AG04450 (cell line): ENCODE results near the gene MICAL3. TPM values are rescaled to one million over a fixed set of nuclear protein-coding genes. Genes with fewer than 3 reads are reported as not detected.

Experiments used
- CTCF ChIA-PET: fragments of 300-600, 350-600 bp; formaldehyde crosslinking; extraction: SDS; loops from one replicate; lab custom pipeline; 2022; ENCODE audit warnings: antibody characterized with exemption, inconsistent platforms; lab: Charles Lee
- POLR2A ChIA-PET: fragments of 350-600 bp; formaldehyde crosslinking; extraction: SDS; loops from one replicate; lab custom pipeline; 2021; ENCODE audit warnings: antibody characterized with exemption, inconsistent platforms; lab: Yijun Ruan, JAX
- DNase-seq: peaks from one replicate; pipeline ENCODE4 v3.0.0-alpha.2; 2011; ENCODE audit warnings: low read depth, low spot score
- H3K27ac ChIP-seq: one replicate; pipeline ENCODE4 v1.5.1; 2012; ENCODE audit warnings: low read depth, low read length, control low read depth
- H3K27me3 ChIP-seq: one replicate; pipeline ENCODE4 v1.6.0; 2012; ENCODE audit warnings: low read length; ENCODE audit not compliant: control insufficient read depth, insufficient read depth
- H3K4me3 ChIP-seq: 2 replicates; pipeline ENCODE4 v1.5.1; 2011; ENCODE audit warnings: mild to moderate bottlenecking, low read depth, low read length, control low read depth
- H3K9me3 ChIP-seq: 2 replicates; pipeline ENCODE4 v1.5.1; 2012; ENCODE audit warnings: low read length; ENCODE audit not compliant: control insufficient read depth, insufficient read depth
- polyA plus RNA-seq: library from polyadenylated mRNA; depleted of rRNA; stranded (reverse); fragments of >200 nt; gene quantifications from 2 replicates; pipeline ENCODE4 v1.2.3, GENCODE V29; 2011
- TF ChIP-seq, protein P1 (sequence below): IDR thresholded peaks from 2 replicates; pipeline ENCODE4 v1.5.1; 2011; ENCODE audit warnings: low read depth, low read length, control low read depth, inconsistent platforms

The MICAL3 gene
- polyA plus RNA-seq, 1 experiment = 17.8 TPM

DNA sequence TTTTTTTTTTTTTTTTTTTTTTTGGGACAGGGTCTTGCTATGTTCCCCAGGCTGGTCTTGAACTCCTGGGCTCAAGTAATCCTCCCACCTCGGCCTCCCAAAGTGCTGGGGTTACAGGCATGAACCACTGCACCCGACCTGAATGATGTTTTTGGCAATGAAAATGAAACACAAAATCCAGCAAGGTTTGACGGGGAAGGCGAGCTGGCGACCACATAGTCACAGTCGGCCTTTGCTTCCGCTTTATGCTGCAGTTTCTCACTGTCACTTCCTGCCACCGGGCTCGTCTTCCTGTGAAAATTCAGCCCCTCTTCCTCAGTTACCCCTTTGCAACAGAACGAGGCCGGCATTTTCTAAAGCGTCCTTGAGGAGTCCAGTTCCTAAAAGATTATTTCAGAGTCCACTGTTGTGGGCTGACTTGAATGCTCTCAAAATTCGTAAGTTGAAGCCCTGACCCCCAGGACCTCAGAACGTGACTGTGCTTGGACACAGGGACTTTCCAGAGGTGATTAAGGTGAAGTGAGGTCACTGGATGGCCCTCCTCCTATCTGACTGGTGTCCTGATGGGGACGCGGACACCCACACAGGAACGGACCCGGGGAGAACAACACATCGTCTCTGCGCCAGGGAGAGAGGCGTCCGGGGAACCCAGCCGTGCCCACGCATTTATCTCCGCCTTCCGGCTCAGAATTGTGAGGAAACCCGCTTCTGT, 247.2 kb downstream of the MICAL3 start:
- TF ChIP-seq, protein P1, sequence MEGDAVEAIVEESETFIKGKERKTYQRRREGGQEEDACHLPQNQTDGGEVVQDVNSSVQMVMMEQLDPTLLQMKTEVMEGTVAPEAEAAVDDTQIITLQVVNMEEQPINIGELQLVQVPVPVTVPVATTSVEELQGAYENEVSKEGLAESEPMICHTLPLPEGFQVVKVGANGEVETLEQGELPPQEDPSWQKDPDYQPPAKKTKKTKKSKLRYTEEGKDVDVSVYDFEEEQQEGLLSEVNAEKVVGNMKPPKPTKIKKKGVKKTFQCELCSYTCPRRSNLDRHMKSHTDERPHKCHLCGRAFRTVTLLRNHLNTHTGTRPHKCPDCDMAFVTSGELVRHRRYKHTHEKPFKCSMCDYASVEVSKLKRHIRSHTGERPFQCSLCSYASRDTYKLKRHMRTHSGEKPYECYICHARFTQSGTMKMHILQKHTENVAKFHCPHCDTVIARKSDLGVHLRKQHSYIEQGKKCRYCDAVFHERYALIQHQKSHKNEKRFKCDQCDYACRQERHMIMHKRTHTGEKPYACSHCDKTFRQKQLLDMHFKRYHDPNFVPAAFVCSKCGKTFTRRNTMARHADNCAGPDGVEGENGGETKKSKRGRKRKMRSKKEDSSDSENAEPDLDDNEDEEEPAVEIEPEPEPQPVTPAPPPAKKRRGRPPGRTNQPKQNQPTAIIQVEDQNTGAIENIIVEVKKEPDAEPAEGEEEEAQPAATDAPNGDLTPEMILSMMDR = no peak
- ChIA-PET CTCF (no interaction called here), POLR2A (no interaction called here)
- H3K27ac ChIP-seq = no peak overlapping the region
- H3K9me3 ChIP-seq = peaks cover 5% of the 10 kb centered on the region; the same call in 1 of the 2 replicates
- no peaks in the 10 kb centered on the region for H3K27me3 ChIP-seq
- H3K4me3 ChIP-seq = no peak overlapping the region
- no peak for DNase-seq

DNA sequence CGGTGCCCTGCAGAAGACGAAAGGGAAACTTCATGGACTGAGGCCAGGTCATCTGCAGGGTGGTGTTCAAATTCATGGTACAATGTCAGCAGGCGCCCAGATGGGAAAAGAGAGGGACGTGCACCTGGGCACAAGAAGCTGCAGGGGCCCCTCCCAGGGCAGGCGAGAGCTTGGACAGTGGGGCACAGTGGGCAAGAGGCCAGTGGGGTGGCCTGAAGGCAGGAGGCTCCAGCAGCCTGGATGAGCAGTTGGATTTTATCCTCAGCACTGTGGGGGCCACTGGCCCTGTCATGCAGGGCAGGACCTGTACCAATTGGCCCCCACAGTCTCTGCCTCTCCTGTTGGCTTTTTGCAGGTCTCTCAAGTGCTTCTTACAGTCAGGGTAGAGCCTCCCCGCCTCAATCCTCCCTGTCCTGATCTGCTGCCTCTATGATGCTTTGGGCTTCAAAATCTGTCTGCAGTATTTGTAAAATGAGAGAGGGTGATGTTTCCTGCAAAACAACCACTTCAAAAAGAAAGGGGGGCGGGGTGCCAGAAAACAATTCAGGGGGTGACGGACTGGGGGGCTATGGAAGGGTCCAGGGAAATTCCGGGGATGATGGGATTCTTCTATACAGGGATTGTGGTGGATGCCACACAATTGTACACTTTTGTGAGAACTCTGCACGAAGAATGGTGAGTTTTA, 248.4 kb downstream of the MICAL3 start:
- TF ChIP-seq, protein P1 = no peak
- Histone ChIP-seq H3K27ac (no peak overlapping the region), H3K4me3 (no peak overlapping the region), H3K27me3 (no peaks in the 10 kb centered on the region), H3K9me3 (peaks cover 5% of the 10 kb centered on the region; the same call in 1 of the 2 replicates)
- no peak for DNase-seq
- POLR2A ChIA-PET = no interaction called here
- CTCF ChIA-PET = no interaction called here

DNA sequence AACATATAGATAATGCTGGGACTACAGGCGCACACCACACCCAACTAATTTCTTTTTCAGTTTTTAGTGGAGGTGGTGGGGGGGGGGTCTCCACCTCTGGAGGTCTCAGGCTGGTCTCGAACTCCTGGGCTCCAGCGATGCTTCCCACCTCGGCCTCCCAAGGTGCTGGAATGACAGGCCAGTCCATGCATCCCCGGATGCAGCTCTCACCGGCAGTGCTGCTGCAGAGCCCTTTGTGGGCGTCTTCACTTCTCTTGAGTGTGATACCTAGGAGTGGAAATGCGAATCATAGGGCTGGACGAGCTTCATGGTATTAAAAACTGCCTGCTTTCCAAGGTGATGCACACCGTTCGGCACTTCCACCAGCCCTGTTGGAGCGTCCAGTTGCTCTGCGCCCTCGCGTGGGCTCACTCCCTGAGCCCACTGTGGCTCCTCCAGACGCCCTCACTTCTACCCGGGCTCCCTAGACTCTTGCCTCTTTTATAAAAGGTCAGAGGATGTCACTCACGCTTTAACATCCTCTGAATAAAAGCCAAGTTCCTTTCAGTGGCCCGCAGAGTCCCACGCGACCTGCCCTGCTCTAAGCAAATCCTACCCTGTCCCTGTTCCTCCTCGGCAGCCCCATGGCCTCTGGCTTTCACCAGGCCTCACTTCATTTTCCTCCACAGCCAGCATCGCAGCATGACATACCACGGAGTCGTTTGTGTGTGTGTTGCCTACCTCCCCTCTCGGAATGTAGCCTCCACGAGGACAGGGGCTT, 249.3 kb downstream of the MICAL3 start:
- Histone ChIP-seq H3K9me3 (peaks cover 2% of the 10 kb centered on the region; the same call in 1 of the 2 replicates), H3K27ac (no peak overlapping the region), H3K4me3 (no peak overlapping the region), H3K27me3 (no peaks in the 10 kb centered on the region)
- POLR2A ChIA-PET = no interaction called here
- CTCF ChIA-PET = interaction anchor here (0.6 kb wide), 1 partner anchor 10 kb away, joined by 3 read pairs; no protein-coding TSS in a partner anchor
- no peak for DNase-seq
- TF ChIP-seq, protein P1 = no peak

DNA sequence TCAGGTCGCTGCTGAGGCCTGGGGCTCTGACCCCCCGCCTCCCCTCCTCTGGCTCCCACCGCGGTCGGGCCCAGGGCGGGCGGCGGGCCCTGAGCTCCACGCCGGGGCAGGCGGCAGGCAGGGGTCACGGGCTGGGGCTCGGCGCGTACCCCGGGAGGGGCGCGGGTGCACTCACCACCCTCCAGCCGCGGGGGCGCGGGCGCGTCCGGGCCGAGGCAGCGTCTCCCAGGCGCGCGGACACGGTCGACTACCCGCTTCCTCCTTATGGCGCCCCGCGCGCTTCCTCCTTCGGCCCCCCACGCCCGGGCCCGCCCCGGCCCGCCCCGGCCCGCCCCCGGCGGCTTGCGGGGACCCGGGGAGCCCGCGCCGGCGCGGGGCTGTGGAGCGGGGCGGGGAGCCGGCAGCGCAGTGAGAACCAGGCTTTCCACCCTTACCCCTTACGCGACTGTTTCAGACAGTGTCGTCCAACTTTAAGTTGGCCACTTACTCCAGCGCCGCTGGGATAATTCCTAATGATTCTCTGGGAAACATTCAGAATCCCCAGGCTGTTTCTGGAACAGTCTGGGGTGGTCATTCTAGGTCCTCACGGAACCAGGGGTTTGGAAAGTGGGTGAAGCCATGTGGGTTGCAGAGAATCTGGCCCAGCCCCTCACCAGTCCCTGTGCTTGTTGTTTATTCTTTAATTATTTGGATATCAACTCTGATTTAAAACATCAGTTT, 250.0 kb downstream of the MICAL3 start, which contains the start of gene BID:
TSS of gene BID (minus strand) at position 264 of the 720 bp plus-strand sequence. CDS start 24,353 bp downstream, outside the sequence.
- ChIA-PET CTCF (interaction anchor here (0.6 to 1.2 kb wide), 3 partner anchors 10 to 216 kb away, joined by 3 to 6 read pairs (median 3); no protein-coding TSS in a partner anchor), POLR2A (interaction anchor here (0.6 kb wide), 1 partner anchor 18 kb away, joined by 3 read pairs; no protein-coding TSS in a partner anchor)
- peak within 1 kb of the TSS; percentile 73 for H3K4me3 ChIP-seq
- no peak for DNase-seq
- no peaks in the 10 kb centered on the region for H3K9me3 ChIP-seq
- TF ChIP-seq, protein P1 = no peak
- H3K27ac ChIP-seq = peak within 1 kb of the TSS; percentile 11
- H3K27me3 ChIP-seq = no peaks in the 10 kb centered on the region
